GM13976 (cell line): ENCODE results near the gene ASF1B.

Experiments used
- DNase-seq: peaks from one replicate; pipeline ENCODE4 v3.0.0; 2012; ENCODE audit warnings: low spot score
- CTCF ChIP-seq: IDR thresholded peaks from 2 replicates; pipeline ENCODE4 v1.5.1; 2012; ENCODE audit warnings: borderline replicate concordance, mild to moderate bottlenecking; ENCODE audit not compliant: insufficient read depth; ENCODE audit errors: extremely low read depth, missing control alignments, control extremely low read depth
- in situ Hi-C: fragments of 300-500 bp; cut with MboI; formaldehyde crosslinking; loops from one replicate; pipeline ENCODE4 v1.12.0; 2022; ENCODE audit warnings: low sequenced_read_pairs, mixed read lengths, inconsistent platforms; ENCODE audit not compliant: unreplicated experiment

ASF1B gene

DNA sequence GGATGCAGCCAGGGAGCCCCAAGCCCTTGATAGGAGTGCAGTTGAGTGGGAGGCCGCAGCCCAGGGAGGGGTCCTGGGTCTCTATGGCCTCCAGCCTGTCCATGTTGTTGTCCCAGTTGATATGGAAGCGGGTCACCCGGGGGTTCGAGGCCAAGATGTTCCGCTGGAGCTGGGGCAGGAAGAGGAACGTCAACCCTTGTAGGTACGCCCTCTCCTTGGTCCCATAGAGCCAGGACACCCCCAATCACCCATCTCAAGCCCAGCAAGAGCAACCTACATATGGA is 15.9 kb downstream of the ASF1B start:
- no peak for DNase-seq
- in situ Hi-C loops: no loop called here
- TF ChIP-seq CTCF: no peak

- in situ Hi-C loops: no loop called here
- TF ChIP-seq CTCF: no peak
- no peak for DNase-seq
Observed at GRCh38 chr19:14119644-14120496, 16.5 kb downstream of the ASF1B start.

GRCh38 chr19:14119146-14119545 is 17.2 kb downstream of the ASF1B start:
- in situ Hi-C loops: no loop called here
- no peak for TF ChIP-seq CTCF
- DNase-seq: no peak

DNA sequence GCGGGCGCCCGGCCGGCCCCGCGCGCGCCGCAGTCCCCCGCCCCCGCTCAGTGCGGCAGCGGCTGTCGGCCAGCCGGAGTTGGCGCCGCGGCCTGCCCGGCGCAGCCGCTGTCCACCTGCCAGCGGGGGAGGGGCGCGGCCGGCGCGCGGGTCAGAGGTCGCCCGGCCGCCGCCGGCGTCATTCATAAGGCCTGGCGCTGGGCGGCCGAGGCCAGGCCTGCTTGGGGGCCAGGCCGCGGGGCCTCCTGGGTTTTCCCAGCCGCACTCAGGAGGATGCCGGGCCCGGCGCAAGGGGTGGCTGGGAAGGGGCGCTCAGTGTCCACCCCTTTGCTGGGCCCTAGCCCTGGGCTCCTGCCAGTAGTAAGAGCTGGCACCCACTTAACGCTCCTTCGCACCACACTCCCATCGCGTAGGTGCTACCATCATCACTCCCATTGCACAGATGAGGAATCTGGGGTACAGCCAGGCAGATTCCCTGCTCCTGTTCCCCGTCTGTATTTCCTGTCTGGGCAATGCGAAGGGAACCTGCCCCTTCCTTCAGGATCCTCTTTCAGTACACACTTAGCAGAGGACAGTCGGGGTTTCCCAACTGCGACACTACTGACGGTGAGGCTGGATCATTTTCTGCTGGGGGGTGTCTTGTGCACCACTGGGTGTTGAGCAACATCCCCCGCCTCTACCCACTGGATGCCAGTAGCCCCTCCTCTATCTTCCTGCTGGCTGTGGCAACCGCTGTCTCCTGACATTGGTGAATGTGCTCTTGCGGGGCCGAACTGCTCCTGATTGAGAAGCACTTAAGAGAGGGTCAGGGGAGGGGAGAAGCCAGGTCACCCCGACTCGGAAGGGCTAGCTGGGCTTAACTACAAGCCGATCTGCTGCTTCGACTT is 18.0 kb downstream of the ASF1B start:
- TF ChIP-seq CTCF: no peak
- DNase-seq: no peak
- in situ Hi-C loops: no loop called here

DNA sequence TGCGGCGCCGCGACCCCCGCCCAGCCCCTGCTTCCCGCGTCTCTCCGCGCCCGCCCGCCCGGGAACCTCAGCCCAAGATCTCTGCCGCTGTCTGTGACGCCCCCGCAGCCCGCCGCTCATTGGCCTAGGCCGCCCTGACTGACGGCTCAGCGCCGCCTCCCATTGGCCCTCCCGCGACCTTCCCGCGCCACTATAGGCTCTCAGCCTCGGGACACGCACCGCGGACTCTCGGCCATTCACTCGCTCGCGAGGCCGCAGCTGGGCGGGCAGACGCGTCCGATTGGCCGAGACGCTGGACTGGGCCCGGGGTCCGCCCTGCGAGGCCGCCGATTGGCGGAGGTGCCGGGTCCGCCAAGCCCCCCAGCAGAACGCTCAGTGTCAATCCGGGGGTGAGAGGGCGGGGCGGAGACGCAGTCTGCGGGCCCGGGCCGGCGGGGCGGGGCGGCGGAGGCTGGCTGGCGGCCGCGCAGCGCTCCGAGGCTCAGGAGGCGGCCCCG is 18.7 kb downstream of the ASF1B start, which contains the start of gene PRKACA:
Gene PRKACA (minus strand): TSS at position 95 of the 497 bp plus-strand sequence. CDS start 215 bp downstream, outside the sequence.
- no peak for TF ChIP-seq CTCF
- peak; percentile 99 for DNase-seq
- in situ Hi-C loops: no loop called here

GRCh38 chr19:14116918-14117578 is 19.3 kb downstream of the ASF1B start:
- in situ Hi-C loops: no loop called here
- TF ChIP-seq CTCF: no peak
- DNase-seq: no peak
